Spleen (tissue), 7 donors: Measurements from ENCODE around the gene C1QTNF8.

Experiments
- CTCF ChIP-seq, 11 experiments: fragments of 200-600 bp in 7 of 11; fragments of 450-650 bp in 4 of 11; sonication (generic) in 4 of 11; IDR thresholded peaks in 8 of 11; conservative IDR thresholded peaks in 3 of 11; 1 replicate in 7 of 11; 2 replicates in 4 of 11; pipeline versions ENCODE4 v1.4.0 to v1.8.0; 2016 to 2021; ENCODE audit warnings: antibody characterized with exemption in 11 of 11, inconsistent platforms in 4 of 11, mild to moderate bottlenecking in 1 of 11
- POLR2A ChIP-seq, 3 donors: fragments of 450-650 bp; IDR thresholded peaks; one replicate each; pipeline ENCODE4 v1.5.1; 2017; ENCODE audit warnings: antibody characterized with exemption in 3 of 3, mild to moderate bottlenecking in 1 of 3
- POLR2AphosphoS5 ChIP-seq, 3 donors: sonication (generic); formaldehyde crosslinking; IDR thresholded peaks; one replicate each; pipeline ENCODE4 v1.5.1; 2017; ENCODE audit warnings: antibody characterized with exemption in 3 of 3
- donor health status: DM: no; HTN: no; CAD: no; lungs with moderate emphysema.
- donor health status: DM: no; HTN: no; CAD: no.
- donor health status: DM: no; HTN: no; CAD: no.

- TF ChIP-seq CTCF (IDR thresholded peaks at IDR 0.05 in 8 of 11, conservative IDR thresholded peaks at IDR 0.05 in 3 of 11) (no peak), POLR2A (IDR thresholded peaks at IDR 0.05) (no peak), POLR2AphosphoS5 (IDR thresholded peaks at IDR 0.05) (no peak)
Observed at GRCh38 chr16:1142911-1143310, 46.9 kb upstream of the C1QTNF8 start.
